ENCODE results near the gene VILL.
"Not testable (repeated sequence)": the region's sequence is repeated elsewhere in the genome, so short reads cannot be mapped to it uniquely, and the experiment has no call there.

The VILL gene

GRCh38 chr3:37987751-37988179 is 2.8 kb upstream of the VILL start:
- no peaks in the 10 kb centered on the region for H3K36me3 ChIP-seq
- H3K27ac ChIP-seq: peak overlapping the region; percentile 51
- TF ChIP-seq, protein P1, sequence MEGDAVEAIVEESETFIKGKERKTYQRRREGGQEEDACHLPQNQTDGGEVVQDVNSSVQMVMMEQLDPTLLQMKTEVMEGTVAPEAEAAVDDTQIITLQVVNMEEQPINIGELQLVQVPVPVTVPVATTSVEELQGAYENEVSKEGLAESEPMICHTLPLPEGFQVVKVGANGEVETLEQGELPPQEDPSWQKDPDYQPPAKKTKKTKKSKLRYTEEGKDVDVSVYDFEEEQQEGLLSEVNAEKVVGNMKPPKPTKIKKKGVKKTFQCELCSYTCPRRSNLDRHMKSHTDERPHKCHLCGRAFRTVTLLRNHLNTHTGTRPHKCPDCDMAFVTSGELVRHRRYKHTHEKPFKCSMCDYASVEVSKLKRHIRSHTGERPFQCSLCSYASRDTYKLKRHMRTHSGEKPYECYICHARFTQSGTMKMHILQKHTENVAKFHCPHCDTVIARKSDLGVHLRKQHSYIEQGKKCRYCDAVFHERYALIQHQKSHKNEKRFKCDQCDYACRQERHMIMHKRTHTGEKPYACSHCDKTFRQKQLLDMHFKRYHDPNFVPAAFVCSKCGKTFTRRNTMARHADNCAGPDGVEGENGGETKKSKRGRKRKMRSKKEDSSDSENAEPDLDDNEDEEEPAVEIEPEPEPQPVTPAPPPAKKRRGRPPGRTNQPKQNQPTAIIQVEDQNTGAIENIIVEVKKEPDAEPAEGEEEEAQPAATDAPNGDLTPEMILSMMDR (IDR thresholded peaks at IDR 0.05): no peak

DNA sequence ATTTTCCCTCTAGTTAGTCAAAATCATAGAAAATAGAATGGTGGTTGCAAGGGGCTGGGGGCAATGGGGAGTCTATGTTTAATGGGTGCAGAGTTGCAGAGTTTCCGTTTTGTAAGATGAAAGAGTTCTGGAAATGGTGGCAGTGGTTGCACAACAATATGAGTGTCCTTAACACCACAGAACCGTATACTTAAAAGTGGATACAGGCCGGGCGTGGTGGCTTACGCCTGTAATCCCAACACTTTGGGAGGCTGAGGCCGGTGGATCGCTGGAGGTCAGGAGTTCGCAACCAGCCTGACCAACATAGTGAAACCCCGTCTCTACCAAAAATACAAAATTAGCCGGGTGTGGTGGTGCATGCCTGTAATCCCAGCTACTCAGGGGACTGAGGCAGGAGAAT is 2.2 kb upstream of the VILL start:
- H3K4me1 ChIP-seq (ENCODE audit: control insufficient read depth in 1 of 2, insufficient read depth in 1 of 2, low read depth in 1 of 2, low read length in 1 of 2): peaks cover 80 to 81% of the 10 kb centered on the region in 2 experiments
- H3K27ac ChIP-seq: peak overlapping the region; percentile 51
- H3K4me3 ChIP-seq (ENCODE audit: low read depth in 1 of 2, low read length in 1 of 2); H3K36me3 ChIP-seq; H3K9me3 ChIP-seq; H3K27me3 ChIP-seq: not testable (repeated sequence)

More at GRCh38 chr3:37987751-37988179, 2.8 kb upstream of the VILL start:
- no peaks in the 10 kb centered on the region for H3K27me3 ChIP-seq
- peaks cover 78 to 79% of the 10 kb centered on the region in 2 experiments for H3K4me1 ChIP-seq (ENCODE audit: control insufficient read depth in 1 of 2, insufficient read depth in 1 of 2, low read depth in 1 of 2, low read length in 1 of 2)
- no peak overlapping the region for H3K4me3 ChIP-seq (ENCODE audit: low read depth in 1 of 2, low read length in 1 of 2)
- no peaks in the 10 kb centered on the region for H3K9me3 ChIP-seq

DNA sequence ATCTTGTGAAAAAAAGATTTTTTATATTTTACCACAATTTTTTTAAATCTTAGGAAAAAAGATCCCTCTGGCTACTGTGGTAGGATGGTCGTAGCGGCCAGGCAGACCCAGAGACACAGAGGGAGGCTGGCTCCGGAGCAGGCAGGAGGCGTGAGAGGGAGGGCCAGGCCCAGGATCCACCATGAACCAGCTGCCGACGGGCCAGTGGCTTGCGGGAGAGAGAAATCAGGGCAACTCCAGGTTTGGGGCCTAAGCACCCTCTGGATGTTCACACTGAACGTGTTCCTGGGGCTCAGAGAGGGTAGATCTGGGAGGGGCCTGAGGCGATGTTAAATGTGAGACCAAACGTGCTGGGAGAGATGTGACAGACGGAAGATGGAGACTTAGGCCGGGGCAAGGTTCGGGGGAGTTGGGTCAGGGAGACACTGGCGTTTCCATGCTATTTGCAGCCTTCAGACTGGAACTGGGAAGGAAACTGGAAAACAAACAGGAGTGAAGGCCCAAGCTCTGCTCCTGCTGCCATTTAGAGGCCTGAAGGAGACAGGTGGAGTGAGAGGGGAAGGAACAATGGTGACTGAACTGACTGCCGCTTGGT is 1.6 kb upstream of the VILL start:
- Histone ChIP-seq H3K27ac (peak overlapping the region; percentile 51), H3K36me3 (no peaks in the 10 kb centered on the region), H3K9me3 (no peaks in the 10 kb centered on the region), H3K4me1 (ENCODE audit: control insufficient read depth in 1 of 2, insufficient read depth in 1 of 2, low read depth in 1 of 2, low read length in 1 of 2) (peaks cover 80 to 81% of the 10 kb centered on the region in 2 experiments), H3K4me3 (ENCODE audit: low read depth in 1 of 2, low read length in 1 of 2) (no peak overlapping the region), H3K27me3 (no peaks in the 10 kb centered on the region)
- TF ChIP-seq, protein P1 (IDR thresholded peaks at IDR 0.05): no peak

GRCh38 chr3:37989821-37990480 is 635 bp upstream of the VILL start:
- no peak overlapping the region for H3K27ac ChIP-seq
- H3K4me1 ChIP-seq (ENCODE audit: control insufficient read depth in 1 of 2, insufficient read depth in 1 of 2, low read depth in 1 of 2, low read length in 1 of 2): peaks cover 80 to 81% of the 10 kb centered on the region in 2 experiments
- no peak overlapping the region for H3K4me3 ChIP-seq (ENCODE audit: low read depth in 1 of 2, low read length in 1 of 2)
- no peaks in the 10 kb centered on the region for H3K27me3 ChIP-seq
- H3K9me3 ChIP-seq: no peaks in the 10 kb centered on the region
- TF ChIP-seq, protein P1 (IDR thresholded peaks at IDR 0.05): no peak
- H3K36me3 ChIP-seq: no peaks in the 10 kb centered on the region

DNA sequence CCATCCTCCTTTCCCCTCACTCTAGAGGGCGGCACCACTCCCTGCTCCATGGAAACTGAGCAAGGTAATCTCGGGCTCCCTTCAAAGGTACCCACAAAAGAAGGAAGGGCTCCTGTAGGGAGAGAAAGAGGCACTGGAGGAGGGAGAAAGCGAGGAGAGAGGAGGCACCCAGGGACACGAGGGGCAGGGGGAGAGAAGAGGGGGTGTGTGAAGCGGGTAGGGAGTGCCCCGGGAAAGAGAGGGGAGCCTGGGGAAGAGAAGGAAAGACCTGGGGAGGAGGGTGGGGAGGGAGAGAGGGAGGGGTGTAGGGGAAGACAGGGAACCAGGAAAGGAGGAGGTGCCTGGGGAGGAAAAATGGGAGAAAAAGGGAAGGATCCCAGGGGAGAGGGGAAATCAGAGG is 523 bp downstream of the VILL start:
- Histone ChIP-seq H3K9me3 (no peaks in the 10 kb centered on the region), H3K4me1 (ENCODE audit: control insufficient read depth in 1 of 2, insufficient read depth in 1 of 2, low read depth in 1 of 2, low read length in 1 of 2) (peaks cover 79 to 80% of the 10 kb centered on the region in 2 experiments), H3K27me3 (no peaks in the 10 kb centered on the region), H3K36me3 (no peaks in the 10 kb centered on the region), H3K4me3 (ENCODE audit: low read depth in 1 of 2, low read length in 1 of 2) (no peak overlapping the region), H3K27ac (no peak overlapping the region)
- TF ChIP-seq, protein P1 (IDR thresholded peaks at IDR 0.05): no peak

- no peak overlapping the region for H3K27ac ChIP-seq
- H3K4me3 ChIP-seq (ENCODE audit: low read depth in 1 of 2, low read length in 1 of 2): no peak overlapping the region
- no peaks in the 10 kb centered on the region for H3K36me3 ChIP-seq
- H3K4me1 ChIP-seq (ENCODE audit: control insufficient read depth in 1 of 2, insufficient read depth in 1 of 2, low read depth in 1 of 2, low read length in 1 of 2): peaks cover 74 to 75% of the 10 kb centered on the region in 2 experiments
- H3K27me3 ChIP-seq: no peaks in the 10 kb centered on the region
- no peaks in the 10 kb centered on the region for H3K9me3 ChIP-seq
- TF ChIP-seq, protein P1 (IDR thresholded peaks at IDR 0.05): no peak
Measured at GRCh38 chr3:37991823-37992222, 1.2 kb downstream of the VILL start.

Measured in neutrophil (primary cell).